GM23248 (cell line): ENCODE measurements around the gene VPS33B. TPM values are rescaled to one million over a fixed set of nuclear protein-coding genes. Genes with fewer than 3 reads are reported as not detected.

Experiments
- DNase-seq: peaks from one replicate; pipeline ENCODE4 v3.0.0-alpha.2; 2015
- H2AFZ ChIP-seq: fragments of 200-600 bp; sonication (generic); 2 replicates; pipeline ENCODE4 v1.6.1; 2016; ENCODE audit warnings: antibody characterized with exemption
- H3F3A ChIP-seq: fragments of 200-600 bp; sonication (generic); 2 replicates; pipeline ENCODE4 v1.6.1; 2016; ENCODE audit warnings: mild to moderate bottlenecking, antibody characterized with exemption, mixed run types; ENCODE audit not compliant: insufficient read depth
- H3K27ac ChIP-seq: fragments of 200-600 bp; sonication (generic); 2 replicates; pipeline ENCODE4 v1.5.1; 2016; ENCODE audit warnings: mild to moderate bottlenecking
- H3K27me3 ChIP-seq: fragments of 200-600 bp; sonication (generic); replicated peaks from 2 replicates; pipeline ENCODE4 v1.6.1; 2016; ENCODE audit warnings: mild to moderate bottlenecking; ENCODE audit not compliant: insufficient read depth
- H3K36me3 ChIP-seq: fragments of 200-600 bp; sonication (generic); 2 replicates; pipeline ENCODE4 v1.6.1; 2016; ENCODE audit warnings: low read depth, mild to moderate bottlenecking
- H3K4me1 ChIP-seq: fragments of 200-600 bp; sonication (generic); 2 replicates; pipeline ENCODE4 v1.6.1; 2016; ENCODE audit warnings: mild to moderate bottlenecking; ENCODE audit not compliant: insufficient read depth
- H3K4me2 ChIP-seq: fragments of 200-600 bp; sonication (generic); one replicate; pipeline ENCODE4 v1.6.1; 2016; ENCODE audit warnings: mild to moderate bottlenecking; ENCODE audit not compliant: unreplicated experiment
- H3K4me3 ChIP-seq: fragments of 200-600 bp; sonication (generic); 2 replicates; pipeline ENCODE4 v1.5.1; 2016; ENCODE audit warnings: mild to moderate bottlenecking
- H3K79me2 ChIP-seq: fragments of 200-600 bp; sonication (generic); 2 replicates; pipeline ENCODE4 v1.6.1; 2016; ENCODE audit warnings: mild to moderate bottlenecking; ENCODE audit not compliant: insufficient read depth
- H3K9ac ChIP-seq: fragments of 200-600 bp; sonication (generic); 2 replicates; pipeline ENCODE4 v1.6.1; 2016; ENCODE audit warnings: mild to moderate bottlenecking
- H3K9me2 ChIP-seq: fragments of 200-600 bp; sonication (generic); 2 replicates; pipeline ENCODE4 v1.6.1; 2016; ENCODE audit warnings: mixed run types, mild to moderate bottlenecking, moderate library complexity; ENCODE audit not compliant: insufficient read depth
- H3K9me3 ChIP-seq: fragments of 200-600 bp; sonication (generic); one replicate; pipeline ENCODE4 v1.6.1; 2017; ENCODE audit warnings: low read depth
- H4K20me1 ChIP-seq: fragments of 200-600 bp; sonication (generic); 2 replicates; pipeline ENCODE4 v1.6.0; 2016; ENCODE audit not compliant: insufficient read depth
- EZH2 ChIP-seq: fragments of 200-600 bp; sonication (generic); IDR thresholded peaks from 2 replicates; pipeline ENCODE4 v1.6.1; 2018; ENCODE audit warnings: antibody characterized with exemption, mild to moderate bottlenecking; ENCODE audit not compliant: insufficient read depth, poor library complexity, severe bottlenecking
- EZH2phosphoT487 ChIP-seq: fragments of 200-600 bp; sonication (generic); IDR thresholded peaks from 2 replicates; pipeline ENCODE4 v1.6.1; 2018; ENCODE audit warnings: antibody characterized with exemption, moderate library complexity, mild to moderate bottlenecking, low read depth; ENCODE audit not compliant: insufficient read depth
- WGBS, 2 experiments: methylation state at CpG; one replicate each; pipeline ENCODE4 v1.1.6; 2015 to 2017; ENCODE audit warnings: low lambda C conversion rate in 2 of 2, low coverage in 1 of 2; ENCODE audit errors: missing lambda C conversion rate in 2 of 2; 5-methylcytosine and 5-hydroxymethylcytosine counted together
- in situ Hi-C: fragments of 300-500 bp; cut with MboI; formaldehyde crosslinking; loops from 2 replicates; pipeline ENCODE4 v1.15.0; 2020
- polyA plus RNA-seq: library from polyadenylated mRNA; unstranded; fragments of >200 nt; fragmentation: Nextera tagmentation; extraction: Ambion mirVana; gene quantifications from 2 replicates; pipeline ENCODE4 v1.2.1, GENCODE V29; 2016
- small RNA-seq: library from RNA; depleted of rRNA; stranded (forward); fragments of <200 nt; gene quantifications from one replicate; pipeline ENCODE3, GENCODE V24; 2014; ENCODE audit warnings: low read depth, low replicate concordance
- total RNA-seq: library from RNA; depleted of rRNA; stranded (reverse); fragments of >200 nt; shearing (Covaris generic); gene quantifications from 2 replicates; pipeline ENCODE4 v1.2.3, GENCODE V29; 2014; rRNA removed

The VPS33B gene
- total and polyA plus RNA-seq, 2 experiments from 2014 or later: 7.0 to 10.2 TPM

GRCh38 chr15:90952901-90953677 lies 69.3 kb downstream of the VPS33B start:
- Histone ChIP-seq H3K4me1 (peaks cover 12% of the 10 kb centered on the region; the same call in 1 of the 2 replicates), H3K9me2 (no peaks in the 10 kb centered on the region), H4K20me1 (no peaks in the 10 kb centered on the region), H3K27ac (no peak overlapping the region), H3K4me2 (no peak overlapping the region), H3K79me2 (no peaks in the 10 kb centered on the region), H3K27me3 (no peaks in the 10 kb centered on the region), H3K36me3 (no peaks in the 10 kb centered on the region; the same call in 1 of the 2 replicates), H3K4me3 (no peak overlapping the region), H3K9ac (no peak overlapping the region), H3K9me3 (no peaks in the 10 kb centered on the region), H3F3A (peaks cover 11% of the 10 kb centered on the region; the same call in 1 of the 2 replicates), H2AFZ (no peak overlapping the region)
- in situ Hi-C loops: no loop called here
- DNase-seq: no peak
- TF ChIP-seq EZH2phosphoT487 (no peak), EZH2 (no peak)
- 88 to 91% methylated on average over 12 to 14 of the region's 14 CpGs for WGBS, 2 experiments

GRCh38 chr15:90950676-90951075 lies 71.7 kb downstream of the VPS33B start:
- Histone ChIP-seq H3K9me3 (no peaks in the 10 kb centered on the region), H3K4me1 (peaks cover 5% of the 10 kb centered on the region; the same call in 1 of the 2 replicates), H3K27ac (no peak overlapping the region), H3K36me3 (no peaks in the 10 kb centered on the region; the same call in 1 of the 2 replicates), H2AFZ (no peak overlapping the region), H3K4me3 (no peak overlapping the region), H3K4me2 (no peak overlapping the region), H4K20me1 (no peaks in the 10 kb centered on the region), H3F3A (peaks cover 11% of the 10 kb centered on the region; the same call in 1 of the 2 replicates), H3K79me2 (no peaks in the 10 kb centered on the region), H3K9me2 (no peaks in the 10 kb centered on the region), H3K27me3 (no peaks in the 10 kb centered on the region), H3K9ac (no peak overlapping the region)
- in situ Hi-C loops: no loop called here
- DNase-seq: no peak
- 92 to 95% methylated on average over 6 of the region's 6 CpGs for WGBS, 2 experiments
- TF ChIP-seq EZH2phosphoT487 (no peak), EZH2 (no peak)

- Histone ChIP-seq H3K27me3 (no peaks in the 10 kb centered on the region), H3K4me1 (no peaks in the 10 kb centered on the region), H3K9me3 (no peaks in the 10 kb centered on the region), H3K27ac (no peak overlapping the region), H3K36me3 (peaks cover 1% of the 10 kb centered on the region; the same call in 1 of the 2 replicates), H2AFZ (no peak overlapping the region), H3K79me2 (no peaks in the 10 kb centered on the region), H3K9ac (no peak overlapping the region), H4K20me1 (no peaks in the 10 kb centered on the region), H3F3A (peaks cover 11% of the 10 kb centered on the region; the same call in 1 of the 2 replicates), H3K4me2 (no peak overlapping the region), H3K4me3 (no peak overlapping the region), H3K9me2 (no peaks in the 10 kb centered on the region)
- TF ChIP-seq EZH2phosphoT487: no peak
- TF ChIP-seq EZH2: no peak
- DNase-seq: no peak
- in situ Hi-C loops: no loop called here
- 97 to 99% methylated on average over 21 to 23 of the region's 23 CpGs for WGBS, 2 experiments
These were observed 72.3 kb downstream of the VPS33B start for GRCh38 chr15:90949979-90950675.

Small RNA genes within 50 kb of the gene (small RNA-seq; reads per million reads assigned to genes)
- not detected for gene RF00019

Other genes starting within 250 kb of the VPS33B start
- gene FURIN, start 154.0 kb downstream of the VPS33B start, total RNA-seq: 48.1 and 50.8 TPM in 2 replicates
- 13.0 and 13.9 TPM in 2 replicates for gene FURIN, start 154.0 kb downstream of the VPS33B start, polyA plus RNA-seq
- 3.5 and 7.5 TPM in 2 replicates for gene FES, start 138.1 kb downstream of the VPS33B start, total RNA-seq
- 3.5 and 3.6 TPM in 2 replicates for gene FES, start 138.1 kb downstream of the VPS33B start, polyA plus RNA-seq
- 5.9 and 7.7 TPM in 2 replicates for gene MAN2A2, start 119.3 kb downstream of the VPS33B start, total RNA-seq
- gene MAN2A2, start 119.3 kb downstream of the VPS33B start, polyA plus RNA-seq: 4.3 and 5.1 TPM in 2 replicates
- 9.7 and 17.3 TPM in 2 replicates for gene HDDC3, start 90.0 kb downstream of the VPS33B start, total RNA-seq
- gene HDDC3, start 90.0 kb downstream of the VPS33B start, polyA plus RNA-seq: 11.1 and 13.5 TPM in 2 replicates
- 58.8 and 75.8 TPM in 2 replicates for gene UNC45A, start 87.3 kb downstream of the VPS33B start, total RNA-seq
- 58.6 and 59.7 TPM in 2 replicates for gene UNC45A, start 87.3 kb downstream of the VPS33B start, polyA plus RNA-seq
- 13.0 and 19.0 TPM in 2 replicates for gene RCCD1, start 67.7 kb downstream of the VPS33B start, total RNA-seq
- gene RCCD1, start 67.7 kb downstream of the VPS33B start, polyA plus RNA-seq: 9.8 and 10.2 TPM in 2 replicates
- gene PRC1, start 28.1 kb downstream of the VPS33B start, total RNA-seq: 74.5 and 93.5 TPM in 2 replicates
- gene PRC1, start 28.1 kb downstream of the VPS33B start, polyA plus RNA-seq: 64.1 and 68.0 TPM in 2 replicates
- not detected in 2 replicates for gene SV2B, start 77.7 kb upstream of the VPS33B start, total RNA-seq
- not detected in 2 replicates for gene SV2B, start 77.7 kb upstream of the VPS33B start, polyA plus RNA-seq